SU-DHL-6 (cell line): ENCODE data around the gene LLGL2.
"Not testable (repeated sequence)": the region's sequence is repeated elsewhere in the genome, so short reads cannot be mapped to it uniquely, and the experiment has no call there.

ENCODE experiments used
- H2AFZ ChIP-seq: fragments of 200-600 bp; sonication (generic); 2 replicates; pipeline ENCODE4 v1.6.1; 2014; ENCODE audit warnings: low read depth, mild to moderate bottlenecking, moderate library complexity, mixed read lengths, antibody characterized with exemption, low read length; ENCODE audit not compliant: severe bottlenecking
- H3F3A ChIP-seq: fragments of 200-600 bp; shearing (Covaris generic); 2 replicates; pipeline ENCODE4 v1.6.0; 2016; ENCODE audit warnings: antibody characterized with exemption, mild to moderate bottlenecking; ENCODE audit not compliant: insufficient read depth
- H3K27ac ChIP-seq: fragments of 200-600 bp; sonication (generic); 2 replicates; pipeline ENCODE4 v1.5.1; 2016; ENCODE audit warnings: low read depth, mild to moderate bottlenecking, low read length, moderate library complexity, mixed read lengths
- H3K27me3 ChIP-seq: fragments of 200-600 bp; sonication (generic), shearing (Covaris generic); 2 replicates; pipeline ENCODE4 v1.6.0; 2014; ENCODE audit warnings: mild to moderate bottlenecking, low read length
- H3K36me3 ChIP-seq: fragments of 200-600 bp; sonication (generic); 2 replicates; pipeline ENCODE4 v1.6.1; 2014; ENCODE audit warnings: mild to moderate bottlenecking, low read length, mixed read lengths
- H3K4me2 ChIP-seq: fragments of 300-600, 200-600 bp; shearing (Covaris generic), sonication (generic); 2 replicates; pipeline ENCODE4 v1.6.0; 2014; ENCODE audit warnings: low read length, low read depth, mild to moderate bottlenecking; ENCODE audit not compliant: poor library complexity, severe bottlenecking
- H3K4me3 ChIP-seq: fragments of 200-600 bp; sonication (generic); 2 replicates; pipeline ENCODE4 v1.5.1; 2014; ENCODE audit warnings: antibody characterized with exemption, low read length, mild to moderate bottlenecking, mixed read lengths; ENCODE audit not compliant: insufficient read depth, poor library complexity, severe bottlenecking
- H3K79me2 ChIP-seq: fragments of 200-600 bp; sonication (generic); 2 replicates; pipeline ENCODE4 v1.6.1; 2014; ENCODE audit warnings: mild to moderate bottlenecking, low read length, moderate library complexity; ENCODE audit not compliant: insufficient read depth
- H3K9ac ChIP-seq: fragments of 200-600 bp; sonication (generic); 2 replicates; pipeline ENCODE4 v1.7.0; 2014; ENCODE audit warnings: mild to moderate bottlenecking, low read length
- H3K9me2 ChIP-seq: fragments of 200-600 bp; sonication (generic); replicated peaks from 2 replicates; pipeline ENCODE4 v1.6.1; 2014; ENCODE audit warnings: low read length; ENCODE audit not compliant: insufficient read depth
- H3K9me3 ChIP-seq: fragments of 200-600 bp; sonication (generic); 2 replicates; pipeline ENCODE4 v1.6.1; 2014; ENCODE audit warnings: low read length, mixed read lengths; ENCODE audit not compliant: insufficient read depth
- H4K20me1 ChIP-seq: fragments of 200-600 bp; sonication (generic); 2 replicates; pipeline ENCODE4 v1.6.1; 2014; ENCODE audit warnings: low read depth, mild to moderate bottlenecking, antibody characterized with exemption, low read length, moderate library complexity, mixed read lengths
- CTCF ChIP-seq: fragments of 200-600 bp; sonication (generic); IDR thresholded peaks from one replicate; pipeline ENCODE4 v1.5.1; 2017; ENCODE audit warnings: antibody characterized with exemption, mild to moderate bottlenecking, low read length, moderate library complexity; ENCODE audit not compliant: insufficient read depth, poor library complexity, severe bottlenecking
- EZH2phosphoT487 ChIP-seq: fragments of 200-600 bp; sonication (generic), shearing (Covaris generic); conservative IDR thresholded peaks from 2 replicates; pipeline ENCODE4 v1.6.1; 2018; ENCODE audit warnings: mild to moderate bottlenecking, antibody characterized with exemption, low read length, moderate library complexity, mixed read lengths

Gene LLGL2

GRCh38 chr17:75476752-75477489 lies 48.6 kb upstream of the LLGL2 start:
- Histone ChIP-seq H3K9me3 (no peaks in the 10 kb centered on the region), H4K20me1 (no peaks in the 10 kb centered on the region), H3K27me3 (no peaks in the 10 kb centered on the region), H3K9me2 (no peaks in the 10 kb centered on the region), H3F3A (no peaks in the 10 kb centered on the region), H3K4me2 (no peak overlapping the region), H3K79me2 (no peaks in the 10 kb centered on the region), H3K27ac (no peak overlapping the region), H2AFZ (no peak overlapping the region), H3K4me3 (no peak overlapping the region), H3K9ac (no peak overlapping the region), H3K36me3 (no peaks in the 10 kb centered on the region)
- no peak for TF ChIP-seq CTCF
- no peak for TF ChIP-seq EZH2phosphoT487

DNA sequence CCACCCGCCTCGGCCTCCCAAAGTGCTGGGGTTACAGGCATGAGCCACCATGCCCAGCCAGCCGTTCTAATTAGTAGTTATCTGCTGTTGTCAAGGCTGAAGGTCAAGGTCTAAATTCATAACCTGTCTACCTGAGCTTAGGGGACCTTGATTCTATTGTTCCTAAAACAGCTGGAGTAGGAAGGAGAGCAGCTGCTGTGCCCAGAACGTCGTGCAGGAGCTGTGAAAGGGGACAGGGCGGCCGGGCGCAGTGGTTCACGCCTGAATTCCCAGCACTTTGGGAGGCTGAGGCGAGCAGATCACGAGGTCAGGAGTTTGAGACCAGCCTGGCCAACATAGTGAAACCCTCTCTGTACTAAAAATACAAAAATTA lies 48.0 kb upstream of the LLGL2 start:
- H3F3A ChIP-seq, H3K27me3 ChIP-seq, H3K9me2 ChIP-seq, H4K20me1 ChIP-seq, H3K4me2 ChIP-seq, H3K36me3 ChIP-seq, H2AFZ ChIP-seq, H3K4me3 ChIP-seq, H3K27ac ChIP-seq, H3K9me3 ChIP-seq, H3K9ac ChIP-seq, H3K79me2 ChIP-seq: not testable (repeated sequence)

GRCh38 chr17:75478508-75478907 lies 47.0 kb upstream of the LLGL2 start:
- Histone ChIP-seq H3K27ac (no peak overlapping the region), H3K9me3 (no peaks in the 10 kb centered on the region)

More at GRCh38 chr17:75478508-75478907, 47.0 kb upstream of the LLGL2 start:
- Histone ChIP-seq H4K20me1 (no peaks in the 10 kb centered on the region), H3K9ac (no peak overlapping the region), H3F3A (no peaks in the 10 kb centered on the region), H3K79me2 (no peaks in the 10 kb centered on the region), H3K4me2 (no peak overlapping the region), H3K27me3 (no peaks in the 10 kb centered on the region), H3K4me3 (no peak overlapping the region), H3K9me2 (no peaks in the 10 kb centered on the region), H3K36me3 (no peaks in the 10 kb centered on the region), H2AFZ (no peak overlapping the region)
- TF ChIP-seq EZH2phosphoT487 (no peak), CTCF (no peak)
